Central memory CD8-positive, alpha-beta T cell (primary cell): ENCODE measurements around the gene CLEC16A.

Experiments
- ATAC-seq: fragments of 150-1000 bp; cut with Tn5 transposase; replicated peaks from 2 replicates; pipeline ENCODE4 v1.10.0; 2022; ENCODE audit warnings: mild to moderate bottlenecking, moderate FRiP score, moderate number of reproducible peaks; ENCODE audit not compliant: poor library complexity, severe bottlenecking; ENCODE audit errors: extremely low read depth
- DNase-seq, 2 donors: peaks; one replicate each; pipeline ENCODE4 v3.0.0; 2021; ENCODE audit warnings: low spot score in 2 of 2
- H3K27ac Mint-ChIP-seq: one replicate; pipeline ENCODE4 v1.8.0; 2022; ENCODE audit warnings: low read depth, mild to moderate bottlenecking, moderate library complexity, mixed read lengths
- H3K27me3 Mint-ChIP-seq: one replicate; pipeline ENCODE4 v1.8.0; 2022; ENCODE audit warnings: mixed read lengths
- H3K36me3 Mint-ChIP-seq: one replicate; pipeline ENCODE4 v1.8.0; 2022; ENCODE audit warnings: mild to moderate bottlenecking, moderate library complexity, mixed read lengths; ENCODE audit not compliant: insufficient read depth
- H3K4me1 Mint-ChIP-seq: one replicate; pipeline ENCODE4 v1.8.0; 2022; ENCODE audit warnings: mixed read lengths
- H3K4me3 Mint-ChIP-seq: one replicate; pipeline ENCODE4 v1.8.0; 2022; ENCODE audit warnings: mild to moderate bottlenecking, moderate library complexity, mixed read lengths
- H3K9me3 Mint-ChIP-seq: one replicate; pipeline ENCODE4 v1.8.0; 2022; ENCODE audit warnings: mixed read lengths

The CLEC16A gene

DNA sequence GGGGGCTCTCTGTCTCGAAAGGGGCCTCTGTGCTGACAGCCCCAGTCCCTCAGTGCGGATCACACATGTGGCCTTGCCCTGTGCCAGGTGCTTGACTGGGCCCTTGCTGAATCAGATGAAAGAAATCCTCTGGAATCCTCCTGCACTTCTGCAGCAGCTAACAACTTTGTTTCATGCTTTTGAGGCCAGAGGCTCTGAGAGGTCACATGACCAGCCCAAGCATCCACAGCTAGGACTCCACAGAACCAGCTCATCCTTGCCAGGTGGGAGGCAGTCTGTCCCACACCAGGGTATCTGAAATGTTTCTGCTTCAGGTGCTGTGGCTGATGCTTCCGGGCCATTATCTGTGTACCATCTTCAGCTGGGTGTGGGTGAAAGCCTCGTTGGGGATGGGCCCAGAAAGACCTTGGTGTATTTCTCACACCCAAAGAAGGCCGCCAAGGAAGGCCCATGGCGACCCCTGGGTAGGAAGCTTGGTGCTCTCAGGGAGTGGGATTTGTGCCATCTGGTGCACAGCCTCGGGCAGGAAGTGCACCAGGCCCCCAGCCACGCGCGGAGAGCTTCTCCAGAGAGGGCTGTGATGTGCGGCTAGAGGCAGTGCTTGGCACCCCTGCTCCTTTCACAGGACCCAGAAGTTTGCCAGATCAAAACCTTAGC lies 143.8 kb downstream of the CLEC16A start:
- H3K4me3 Mint-ChIP-seq, result no peak overlapping the region
- no peak for DNase-seq
- no peaks in the 10 kb centered on the region for H3K9me3 Mint-ChIP-seq
- H3K4me1 Mint-ChIP-seq, result peaks cover 18% of the 10 kb centered on the region
- peak overlapping the region; percentile 44 for H3K27ac Mint-ChIP-seq
- H3K36me3 Mint-ChIP-seq, result peaks cover 4% of the 10 kb centered on the region
- peak; percentile 32 for ATAC-seq
- no peaks in the 10 kb centered on the region for H3K27me3 Mint-ChIP-seq

DNA sequence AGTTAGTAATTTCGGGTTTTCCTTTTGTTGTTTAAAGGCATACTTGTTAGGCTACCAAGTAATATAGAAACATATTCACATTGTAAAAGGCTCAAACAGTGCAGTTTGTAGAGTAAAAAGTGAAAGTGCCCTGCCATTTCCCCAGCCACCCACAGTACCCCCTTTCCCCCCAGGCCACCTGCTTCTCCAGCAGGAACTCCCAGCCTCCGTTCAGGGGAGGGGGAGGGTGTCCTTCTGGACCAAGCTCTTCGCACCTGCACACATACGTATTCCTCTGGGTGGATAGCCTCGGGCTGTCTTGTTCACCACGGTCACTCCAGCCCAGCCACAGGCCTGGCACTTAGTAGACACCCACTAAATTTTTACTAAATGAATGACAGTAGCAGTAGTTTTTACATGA lies 144.5 kb downstream of the CLEC16A start:
- Mint-ChIP-seq H3K9me3 (no peaks in the 10 kb centered on the region), H3K4me3 (no peak overlapping the region), H3K36me3 (peaks cover 6% of the 10 kb centered on the region), H3K27ac (no peak overlapping the region), H3K4me1 (peaks cover 25% of the 10 kb centered on the region), H3K27me3 (no peaks in the 10 kb centered on the region)
- ATAC-seq (no peak), DNase-seq (no peak)

- no peak overlapping the region for H3K4me3 Mint-ChIP-seq
- peaks cover 6% of the 10 kb centered on the region for H3K36me3 Mint-ChIP-seq
- DNase-seq (no peak), ATAC-seq (no peak)
- no peaks in the 10 kb centered on the region for H3K9me3 Mint-ChIP-seq
- H3K27me3 Mint-ChIP-seq, result no peaks in the 10 kb centered on the region
- peaks cover 31% of the 10 kb centered on the region for H3K4me1 Mint-ChIP-seq
- H3K27ac Mint-ChIP-seq, result no peak overlapping the region
These were observed 145.2 kb downstream of the CLEC16A start for GRCh38 chr16:11089504-11090124.

GRCh38 chr16:11090232-11090631 lies 145.9 kb downstream of the CLEC16A start:
- no peak overlapping the region for H3K4me3 Mint-ChIP-seq
- H3K36me3 Mint-ChIP-seq, result peaks cover 4% of the 10 kb centered on the region
- H3K9me3 Mint-ChIP-seq, result no peaks in the 10 kb centered on the region
- ATAC-seq (no peak), DNase-seq (no peak)
- H3K27me3 Mint-ChIP-seq, result no peaks in the 10 kb centered on the region
- H3K4me1 Mint-ChIP-seq, result peaks cover 35% of the 10 kb centered on the region
- no peak overlapping the region for H3K27ac Mint-ChIP-seq

- Mint-ChIP-seq H3K27me3 (no peaks in the 10 kb centered on the region), H3K9me3 (no peaks in the 10 kb centered on the region), H3K36me3 (peaks cover 4% of the 10 kb centered on the region), H3K27ac (no peak overlapping the region), H3K4me3 (no peak overlapping the region), H3K4me1 (peaks cover 26% of the 10 kb centered on the region)
- no peak for DNase-seq
- no peak for ATAC-seq
These were observed 146.8 kb downstream of the CLEC16A start for GRCh38 chr16:11091021-11091785.

DNA sequence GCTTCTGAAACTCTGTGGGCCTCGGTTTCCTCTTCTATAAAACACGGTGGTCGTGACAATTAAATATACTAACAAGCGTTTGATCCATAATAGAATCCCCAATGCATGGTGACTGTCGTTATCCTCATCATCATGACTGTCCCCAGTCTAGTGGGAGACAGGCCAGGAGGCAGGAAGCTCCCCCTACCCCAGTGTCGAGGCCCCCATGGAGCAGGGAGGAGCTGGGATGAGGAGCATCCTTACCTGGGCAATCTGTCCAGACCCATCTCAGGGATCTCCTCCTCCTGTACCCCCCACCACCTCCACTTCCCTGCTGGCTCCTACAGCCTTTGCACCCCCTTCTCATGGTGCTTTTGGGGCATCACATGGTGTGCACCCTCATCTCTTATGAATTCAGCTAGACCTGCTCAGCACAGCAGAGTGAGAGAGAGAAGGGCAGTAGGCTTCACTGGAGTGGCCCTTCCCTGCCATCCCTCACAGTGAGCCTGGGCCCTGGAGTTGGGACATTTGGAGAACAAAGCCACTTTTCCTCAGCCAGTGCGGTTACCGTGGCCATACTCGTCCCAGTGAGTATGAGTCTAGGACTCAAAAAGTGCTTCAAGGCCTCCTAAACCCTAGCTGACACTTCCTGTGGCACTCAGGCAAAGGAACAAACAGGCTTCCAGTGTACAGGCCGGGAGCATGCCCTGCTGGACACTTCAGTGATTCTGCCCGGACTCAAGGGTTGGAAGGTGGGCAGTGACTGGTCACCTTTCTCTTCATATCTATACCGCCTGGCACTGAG lies 148.6 kb downstream of the CLEC16A start:
- peak overlapping the region; percentile 74 for H3K27ac Mint-ChIP-seq
- ATAC-seq (no peak), DNase-seq (no peak)
- H3K36me3 Mint-ChIP-seq, result peaks cover 2% of the 10 kb centered on the region
- H3K9me3 Mint-ChIP-seq, result no peaks in the 10 kb centered on the region
- H3K27me3 Mint-ChIP-seq, result no peaks in the 10 kb centered on the region
- H3K4me3 Mint-ChIP-seq, result peak overlapping the region; percentile 10
- H3K4me1 Mint-ChIP-seq, result peaks cover 25% of the 10 kb centered on the region

GRCh38 chr16:11093572-11094074 lies 149.3 kb downstream of the CLEC16A start:
- ATAC-seq (no peak), DNase-seq (no peak)
- H3K27ac Mint-ChIP-seq, result peak overlapping the region; percentile 74
- peaks cover 2% of the 10 kb centered on the region for H3K36me3 Mint-ChIP-seq
- no peaks in the 10 kb centered on the region for H3K27me3 Mint-ChIP-seq
- H3K9me3 Mint-ChIP-seq, result no peaks in the 10 kb centered on the region
- H3K4me1 Mint-ChIP-seq, result peaks cover 25% of the 10 kb centered on the region
- H3K4me3 Mint-ChIP-seq, result peak overlapping the region; percentile 10

DNA sequence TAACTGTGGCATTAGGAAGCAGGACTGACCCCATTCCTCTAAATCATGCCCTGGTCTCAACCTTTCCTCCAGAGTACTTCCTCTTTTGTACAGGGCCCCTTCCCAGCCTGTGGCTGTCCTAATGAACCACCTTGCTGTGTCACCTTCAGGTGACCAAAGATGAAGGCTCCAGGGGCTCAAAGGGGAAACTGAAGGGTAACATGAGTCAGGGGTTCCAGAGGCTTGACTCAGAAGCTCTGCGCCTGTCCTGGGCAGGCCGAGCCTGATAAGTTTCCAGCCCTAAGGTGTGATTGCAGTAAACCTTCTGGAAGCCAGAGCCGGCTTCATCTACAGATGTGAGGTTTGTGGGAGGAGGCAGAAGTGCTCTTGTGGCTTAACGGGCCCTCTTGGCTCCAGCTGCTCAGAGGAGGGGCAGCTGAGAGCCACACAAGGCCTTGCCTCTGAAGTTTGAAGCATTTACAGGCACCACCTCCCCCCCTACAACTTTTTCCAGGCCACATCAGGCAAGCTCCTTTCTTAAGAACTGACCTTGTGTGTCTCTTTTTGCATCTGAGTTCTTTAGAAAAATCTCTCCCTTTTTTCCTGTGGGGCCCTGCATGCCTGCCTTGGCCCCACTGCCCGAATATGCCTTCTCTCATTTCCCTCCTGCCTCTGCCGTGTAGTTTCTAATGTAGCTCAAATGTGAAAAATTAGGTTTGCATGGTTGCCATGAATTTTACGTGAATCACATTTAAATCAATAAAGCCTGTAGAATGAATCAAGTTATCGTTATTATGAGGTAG lies 149.9 kb downstream of the CLEC16A start:
- no peak for ATAC-seq
- H3K9me3 Mint-ChIP-seq, result no peaks in the 10 kb centered on the region
- H3K4me1 Mint-ChIP-seq, result peaks cover 25% of the 10 kb centered on the region
- H3K27me3 Mint-ChIP-seq, result no peaks in the 10 kb centered on the region
- H3K4me3 Mint-ChIP-seq, result no peak overlapping the region
- H3K36me3 Mint-ChIP-seq, result peaks cover 2% of the 10 kb centered on the region
- peak overlapping the region; percentile 74 for H3K27ac Mint-ChIP-seq
- no peak for DNase-seq

DNA sequence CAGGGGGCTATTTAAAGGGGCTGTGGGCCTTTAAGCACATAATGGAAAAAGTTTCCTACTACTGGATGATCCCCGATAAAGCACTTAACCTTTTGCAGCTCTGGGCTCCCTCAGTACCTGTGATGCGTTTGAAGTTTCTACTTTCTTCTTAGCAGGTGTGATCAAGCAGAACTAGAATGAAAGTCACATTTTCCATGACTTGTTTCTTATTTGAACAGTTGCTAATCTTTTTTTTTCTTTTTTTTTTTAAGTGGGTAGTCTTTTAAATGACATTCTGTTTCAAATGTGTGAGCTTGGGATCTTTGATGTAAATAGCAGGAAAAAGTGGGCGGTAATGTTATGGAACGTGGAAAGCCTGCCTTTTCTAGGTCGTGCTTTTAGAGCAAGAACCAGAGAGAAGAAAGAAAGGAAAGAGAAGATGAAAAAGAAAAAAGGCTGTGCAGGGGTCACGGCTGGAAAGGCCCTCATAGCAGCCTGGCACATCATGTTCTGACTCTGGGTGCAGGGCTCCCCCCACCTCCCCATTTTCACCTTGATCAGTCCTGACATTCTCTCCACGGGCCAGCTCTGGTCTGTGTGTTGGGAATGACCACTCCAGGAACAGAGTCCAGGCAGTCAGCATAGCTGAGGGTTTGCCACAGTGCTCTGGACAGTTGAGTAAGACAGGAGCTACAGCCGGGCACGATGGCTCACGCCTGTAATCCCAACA lies 150.6 kb downstream of the CLEC16A start:
- peaks cover 2% of the 10 kb centered on the region for H3K36me3 Mint-ChIP-seq
- peaks cover 31% of the 10 kb centered on the region for H3K4me1 Mint-ChIP-seq
- H3K27ac Mint-ChIP-seq, result peak overlapping the region; percentile 39
- ATAC-seq (no peak), DNase-seq (no peak)
- H3K9me3 Mint-ChIP-seq, result no peaks in the 10 kb centered on the region
- no peaks in the 10 kb centered on the region for H3K27me3 Mint-ChIP-seq
- no peak overlapping the region for H3K4me3 Mint-ChIP-seq

GRCh38 chr16:11095935-11096334 lies 151.6 kb downstream of the CLEC16A start:
- DNase-seq (no peak), ATAC-seq (no peak)
- H3K27ac Mint-ChIP-seq, result no peak overlapping the region
- H3K36me3 Mint-ChIP-seq, result peaks cover 4% of the 10 kb centered on the region
- H3K4me1 Mint-ChIP-seq, result peaks cover 36% of the 10 kb centered on the region
- no peaks in the 10 kb centered on the region for H3K27me3 Mint-ChIP-seq
- H3K9me3 Mint-ChIP-seq, result no peaks in the 10 kb centered on the region
- no peak overlapping the region for H3K4me3 Mint-ChIP-seq

GRCh38 chr16:11097094-11097786 lies 152.9 kb downstream of the CLEC16A start:
- Mint-ChIP-seq H3K36me3 (peaks cover 4% of the 10 kb centered on the region), H3K4me3 (no peak overlapping the region), H3K27ac (no peak overlapping the region), H3K9me3 (no peaks in the 10 kb centered on the region), H3K27me3 (no peaks in the 10 kb centered on the region), H3K4me1 (peaks cover 36% of the 10 kb centered on the region)
- DNase-seq, result no peak
- ATAC-seq, result no peak
